K562 treated with DMSO at 1 percent for 48 hours (cell line): Measurements from ENCODE around the gene THUMPD2. TPM values are rescaled to one million over a fixed set of nuclear protein-coding genes. Genes with fewer than 3 reads are reported as not detected.

Experiments
- total RNA-seq: library from RNA; unstranded; fragments of 300-600 nt; gene quantifications from 2 replicates; pipeline ENCODE4 v1.2.3, GENCODE V29; 2022; ENCODE audit warnings: low replicate concordance; ENCODE audit errors: extremely low read depth

THUMPD2 gene
- not detected in 2 replicates for total RNA-seq

GRCh38 chr2:39778775-39779340, at the start of gene THUMPD2:
Gene THUMPD2, minus strand, starts transcription at chr2:39779258. Its CDS starts 19 bp downstream, at chr2:39779239.

Other genes starting within 250 kb of the THUMPD2 start
- not detected in 2 replicates for gene TMEM178A, start 113.3 kb downstream of the THUMPD2 start, total RNA-seq